WTC11 (cell line): ENCODE data around the gene DGCR8. TPM values are rescaled to one million over a fixed set of nuclear protein-coding genes. Genes with fewer than 3 reads are reported as not detected.

Experiments used
- ATAC-seq: fragments of 200-7000 bp; cut with Tn5 transposase; 2 replicates; pipeline ENCODE4 v1.10.0; 2021; ENCODE audit warnings: mild to moderate bottlenecking, moderate library complexity
- CTCF ChIA-PET: fragments of 300-600 bp; sonication (Branson Sonifier 250); formaldehyde crosslinking; loops from one replicate; lab custom pipeline; 2021; ENCODE audit warnings: antibody characterized with exemption; lab: Charles Lee
- POLR2A ChIA-PET: fragments of 350-600 bp; sonication (Branson Sonifier 250); formaldehyde crosslinking; loops from one replicate; lab custom pipeline; 2021; ENCODE audit warnings: antibody characterized with exemption; lab: Charles Lee
- DNase-seq: peaks from one replicate; pipeline ENCODE4 v3.0.0; 2021; ENCODE audit warnings: low spot score
- H3K27ac Mint-ChIP-seq: 2 replicates; pipeline ENCODE4 v1.8.0; 2021; ENCODE audit warnings: mixed read lengths
- H3K27me3 Mint-ChIP-seq: 2 replicates; pipeline ENCODE4 v1.8.0; 2021; ENCODE audit warnings: low read depth, mild to moderate bottlenecking, moderate library complexity, mixed read lengths
- H3K36me3 Mint-ChIP-seq: 2 replicates; pipeline ENCODE4 v1.8.0; 2021; ENCODE audit warnings: mixed read lengths
- H3K4me1 Mint-ChIP-seq: 2 replicates; pipeline ENCODE4 v1.8.0; 2022; ENCODE audit warnings: mixed read lengths
- H3K4me3 Mint-ChIP-seq: 2 replicates; pipeline ENCODE4 v1.8.0; 2021; ENCODE audit warnings: mild to moderate bottlenecking, moderate library complexity, mixed read lengths
- H3K9me3 Mint-ChIP-seq: 2 replicates; pipeline ENCODE4 v1.8.0; 2021; ENCODE audit warnings: mixed read lengths
- ATF1 ChIP-seq: sonication (generic); formaldehyde crosslinking; IDR thresholded peaks from 2 replicates; pipeline ENCODE4 v1.8.1; 2023; ENCODE audit warnings: mild to moderate bottlenecking, moderate library complexity, missing genetic modification reagents
- CBFB ChIP-seq: sonication (generic); formaldehyde crosslinking; IDR thresholded peaks from 2 replicates; pipeline ENCODE4 v1.8.1; 2022; ENCODE audit warnings: mild to moderate bottlenecking, low read depth, missing genetic modification reagents
- CREB1 ChIP-seq: sonication (generic); formaldehyde crosslinking; IDR thresholded peaks from 2 replicates; pipeline ENCODE4 v1.8.0; 2023; ENCODE audit warnings: mild to moderate bottlenecking, missing genetic modification reagents
- FOXP1 ChIP-seq: sonication (generic); formaldehyde crosslinking; IDR thresholded peaks from 2 replicates; pipeline ENCODE4 v1.8.0; 2022; ENCODE audit warnings: missing genetic modification reagents, mild to moderate bottlenecking, moderate library complexity, borderline replicate concordance
- KAT7 ChIP-seq: sonication (generic); formaldehyde crosslinking; IDR thresholded peaks from 2 replicates; pipeline ENCODE4 v1.8.1; 2023; ENCODE audit warnings: missing genetic modification reagents, mild to moderate bottlenecking, borderline replicate concordance
- NFE2L1 ChIP-seq: sonication (generic); formaldehyde crosslinking; IDR thresholded peaks from 2 replicates; pipeline ENCODE4 v1.8.1; 2023; ENCODE audit warnings: missing genetic modification reagents
- RELA ChIP-seq: sonication (generic); formaldehyde crosslinking; IDR thresholded peaks from 2 replicates; pipeline ENCODE4 v1.8.1; 2022; ENCODE audit warnings: missing genetic modification reagents, mild to moderate bottlenecking, borderline replicate concordance
- TP53 ChIP-seq: sonication (generic); formaldehyde crosslinking; IDR thresholded peaks from 2 replicates; pipeline ENCODE4 v1.8.1; 2023; ENCODE audit warnings: mild to moderate bottlenecking, missing genetic modification reagents
- ZNF121 ChIP-seq: sonication (generic); formaldehyde crosslinking; IDR thresholded peaks from 2 replicates; pipeline ENCODE4 v1.8.0; 2023; ENCODE audit warnings: missing genetic modification reagents
- ZNF219 ChIP-seq: sonication (generic); formaldehyde crosslinking; IDR thresholded peaks from 2 replicates; pipeline ENCODE4 v1.8.0; 2023; ENCODE audit warnings: missing genetic modification reagents, mild to moderate bottlenecking, borderline replicate concordance
- ZNF416 ChIP-seq: fragments of 250-450 bp; sonication (Bioruptor Pico); IDR thresholded peaks from 2 replicates; pipeline ENCODE4 v1.9.0; 2021; ENCODE audit warnings: mild to moderate bottlenecking, inconsistent platforms
- ZNF423 ChIP-seq: fragments of 250-450 bp; sonication (Bioruptor Pico); IDR thresholded peaks from 2 replicates; pipeline ENCODE4 v2.1.2; 2022; ENCODE audit warnings: mild to moderate bottlenecking, moderate library complexity
- total RNA-seq: library from RNA; stranded (reverse); gene quantifications from 3 replicates; pipeline ENCODE4 v1.2.3, GENCODE V29; 2021
- TF ChIP-seq, protein P1 (sequence below): fragments of 250-450 bp; sonication (Bioruptor Pico); IDR thresholded peaks from 2 replicates; pipeline ENCODE4 v1.9.0; 2021; ENCODE audit warnings: mild to moderate bottlenecking, borderline replicate concordance
- TF ChIP-seq, protein P2 (sequence below): fragments of 250-450 bp; sonication (Bioruptor Pico); conservative IDR thresholded peaks from 2 replicates; pipeline ENCODE4 v1.9.0; 2021; ENCODE audit warnings: mild to moderate bottlenecking
- TF ChIP-seq, protein P3 (sequence below): sonication (generic); formaldehyde crosslinking; IDR thresholded peaks from 2 replicates; pipeline ENCODE4 v1.8.1; 2023; ENCODE audit warnings: mild to moderate bottlenecking, missing genetic modification reagents

Gene DGCR8
- total RNA-seq, 1 experiment from 2014 or later = 55.0 TPM

DNA sequence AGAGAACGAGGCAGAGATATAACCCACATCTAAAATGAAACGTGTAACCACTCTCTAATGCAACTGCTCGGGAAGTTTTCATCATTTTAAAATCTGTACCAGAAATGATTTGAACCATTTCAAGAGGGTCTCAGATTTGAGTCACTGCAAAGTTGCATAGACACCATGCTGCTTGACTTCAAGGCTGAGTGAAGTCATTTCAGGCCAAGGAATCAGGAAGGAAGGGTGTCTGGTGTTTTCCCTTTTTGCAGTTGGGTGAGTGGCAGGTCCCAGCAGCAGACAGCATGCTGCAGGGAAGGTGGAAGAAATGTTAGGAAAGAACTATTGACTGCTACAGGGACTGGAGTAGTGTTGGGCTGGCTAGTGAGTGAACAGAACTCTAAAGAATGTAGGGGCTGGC, 42.6 kb upstream of the DGCR8 start:
- TF ChIP-seq CREB1 (CRISPR knock-in tag) = no peak
- no peak for TF ChIP-seq NFE2L1 (CRISPR knock-in tag)
- no peak for TF ChIP-seq ZNF423
- H3K4me1 Mint-ChIP-seq = no peaks in the 10 kb centered on the region
- no peak for ATAC-seq
- no peak overlapping the region; the same call in 1 of the 2 replicates for H3K27ac Mint-ChIP-seq
- no peaks in the 10 kb centered on the region for H3K36me3 Mint-ChIP-seq
- CTCF ChIA-PET = interaction anchor here (1.4 kb wide), 1 partner anchor 24 kb away, joined by 6 read pairs; no protein-coding TSS in a partner anchor
- H3K9me3 Mint-ChIP-seq = no peaks in the 10 kb centered on the region
- H3K27me3 Mint-ChIP-seq = no peaks in the 10 kb centered on the region
- POLR2A ChIA-PET = no interaction called here
- no peak overlapping the region for H3K4me3 Mint-ChIP-seq
- DNase-seq = no peak

DNA sequence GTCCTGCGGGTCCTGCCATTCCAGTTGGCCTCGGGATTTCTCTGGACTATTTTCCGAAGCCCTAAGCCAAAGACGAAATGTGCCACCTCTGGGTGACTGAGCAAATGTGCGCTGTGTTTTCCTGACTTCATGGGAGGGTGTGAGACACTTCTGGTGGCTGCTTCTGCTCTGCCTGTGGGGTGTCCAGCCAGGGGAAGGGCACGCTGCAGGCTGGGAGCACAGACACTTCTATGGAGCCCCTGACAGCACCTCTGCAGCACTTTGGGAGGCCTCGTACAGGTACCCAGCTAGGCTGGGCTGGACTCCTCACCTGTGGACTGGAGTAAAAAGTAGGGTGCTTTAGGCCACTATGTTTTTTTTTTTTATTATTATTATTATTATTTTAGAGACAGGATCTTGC, 41.5 kb upstream of the DGCR8 start:
- DNase-seq (no peak), ATAC-seq (no peak)
- POLR2A ChIA-PET = no interaction called here
- H3K27me3 Mint-ChIP-seq = no peaks in the 10 kb centered on the region
- TF ChIP-seq FOXP1 (CRISPR knock-in tag) = no peak
- TF ChIP-seq, all 79 proteins: peak for 0
- CTCF ChIA-PET = interaction anchor here (0.6 to 1.4 kb wide), 6 partner anchors 9 to 83 kb away, joined by 3 to 6 read pairs (median 5); no protein-coding TSS in a partner anchor
- H3K9me3 Mint-ChIP-seq = no peaks in the 10 kb centered on the region
- H3K27ac Mint-ChIP-seq = no peak overlapping the region
- no peaks in the 10 kb centered on the region for H3K36me3 Mint-ChIP-seq
- H3K4me1 Mint-ChIP-seq = no peaks in the 10 kb centered on the region
- no peak overlapping the region for H3K4me3 Mint-ChIP-seq

DNA sequence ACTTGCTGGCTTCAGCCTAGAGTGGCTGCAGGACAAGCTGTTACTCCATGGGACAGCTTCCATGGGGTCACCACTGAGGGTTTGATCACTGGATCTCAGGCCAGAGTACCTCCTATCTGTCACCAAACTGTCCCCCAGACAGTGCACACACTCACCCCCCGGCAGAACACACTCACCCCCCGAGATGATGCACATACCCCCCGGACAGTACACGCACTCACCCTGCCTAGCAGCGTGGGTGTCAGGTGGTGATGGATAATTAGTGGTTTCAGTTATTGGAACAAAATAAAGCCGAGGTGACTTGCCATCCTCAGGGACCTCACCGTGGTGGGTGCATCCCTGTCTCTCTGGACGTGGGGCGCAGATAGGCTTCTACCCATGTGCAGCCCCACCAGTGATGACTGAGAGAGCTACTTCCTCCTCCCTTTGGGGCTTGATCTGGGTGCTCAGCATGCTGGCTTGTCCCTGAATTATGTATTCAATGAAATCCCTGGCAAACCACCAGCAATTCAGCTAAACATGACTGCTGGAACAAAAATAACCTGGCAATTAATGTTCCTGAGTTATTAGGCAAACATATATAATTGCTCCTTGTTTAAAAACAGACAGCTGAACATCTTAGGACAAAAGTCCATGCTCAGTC, 40.2 kb upstream of the DGCR8 start:
- DNase-seq = no peak
- CTCF ChIA-PET = no interaction called here
- Mint-ChIP-seq H3K27me3 (no peaks in the 10 kb centered on the region), H3K4me1 (no peaks in the 10 kb centered on the region), H3K4me3 (no peak overlapping the region), H3K9me3 (no peaks in the 10 kb centered on the region), H3K36me3 (no peaks in the 10 kb centered on the region), H3K27ac (no peak overlapping the region)
- TF ChIP-seq, protein P1, sequence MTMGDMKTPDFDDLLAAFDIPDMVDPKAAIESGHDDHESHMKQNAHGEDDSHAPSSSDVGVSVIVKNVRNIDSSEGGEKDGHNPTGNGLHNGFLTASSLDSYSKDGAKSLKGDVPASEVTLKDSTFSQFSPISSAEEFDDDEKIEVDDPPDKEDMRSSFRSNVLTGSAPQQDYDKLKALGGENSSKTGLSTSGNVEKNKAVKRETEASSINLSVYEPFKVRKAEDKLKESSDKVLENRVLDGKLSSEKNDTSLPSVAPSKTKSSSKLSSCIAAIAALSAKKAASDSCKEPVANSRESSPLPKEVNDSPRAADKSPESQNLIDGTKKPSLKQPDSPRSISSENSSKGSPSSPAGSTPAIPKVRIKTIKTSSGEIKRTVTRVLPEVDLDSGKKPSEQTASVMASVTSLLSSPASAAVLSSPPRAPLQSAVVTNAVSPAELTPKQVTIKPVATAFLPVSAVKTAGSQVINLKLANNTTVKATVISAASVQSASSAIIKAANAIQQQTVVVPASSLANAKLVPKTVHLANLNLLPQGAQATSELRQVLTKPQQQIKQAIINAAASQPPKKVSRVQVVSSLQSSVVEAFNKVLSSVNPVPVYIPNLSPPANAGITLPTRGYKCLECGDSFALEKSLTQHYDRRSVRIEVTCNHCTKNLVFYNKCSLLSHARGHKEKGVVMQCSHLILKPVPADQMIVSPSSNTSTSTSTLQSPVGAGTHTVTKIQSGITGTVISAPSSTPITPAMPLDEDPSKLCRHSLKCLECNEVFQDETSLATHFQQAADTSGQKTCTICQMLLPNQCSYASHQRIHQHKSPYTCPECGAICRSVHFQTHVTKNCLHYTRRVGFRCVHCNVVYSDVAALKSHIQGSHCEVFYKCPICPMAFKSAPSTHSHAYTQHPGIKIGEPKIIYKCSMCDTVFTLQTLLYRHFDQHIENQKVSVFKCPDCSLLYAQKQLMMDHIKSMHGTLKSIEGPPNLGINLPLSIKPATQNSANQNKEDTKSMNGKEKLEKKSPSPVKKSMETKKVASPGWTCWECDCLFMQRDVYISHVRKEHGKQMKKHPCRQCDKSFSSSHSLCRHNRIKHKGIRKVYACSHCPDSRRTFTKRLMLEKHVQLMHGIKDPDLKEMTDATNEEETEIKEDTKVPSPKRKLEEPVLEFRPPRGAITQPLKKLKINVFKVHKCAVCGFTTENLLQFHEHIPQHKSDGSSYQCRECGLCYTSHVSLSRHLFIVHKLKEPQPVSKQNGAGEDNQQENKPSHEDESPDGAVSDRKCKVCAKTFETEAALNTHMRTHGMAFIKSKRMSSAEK (CRISPR knock-in tag) = no peak
- no peak for TF ChIP-seq KAT7 (CRISPR knock-in tag)
- no peak for TF ChIP-seq ATF1
- TF ChIP-seq RELA (CRISPR knock-in tag) = no peak
- TF ChIP-seq, protein P2, sequence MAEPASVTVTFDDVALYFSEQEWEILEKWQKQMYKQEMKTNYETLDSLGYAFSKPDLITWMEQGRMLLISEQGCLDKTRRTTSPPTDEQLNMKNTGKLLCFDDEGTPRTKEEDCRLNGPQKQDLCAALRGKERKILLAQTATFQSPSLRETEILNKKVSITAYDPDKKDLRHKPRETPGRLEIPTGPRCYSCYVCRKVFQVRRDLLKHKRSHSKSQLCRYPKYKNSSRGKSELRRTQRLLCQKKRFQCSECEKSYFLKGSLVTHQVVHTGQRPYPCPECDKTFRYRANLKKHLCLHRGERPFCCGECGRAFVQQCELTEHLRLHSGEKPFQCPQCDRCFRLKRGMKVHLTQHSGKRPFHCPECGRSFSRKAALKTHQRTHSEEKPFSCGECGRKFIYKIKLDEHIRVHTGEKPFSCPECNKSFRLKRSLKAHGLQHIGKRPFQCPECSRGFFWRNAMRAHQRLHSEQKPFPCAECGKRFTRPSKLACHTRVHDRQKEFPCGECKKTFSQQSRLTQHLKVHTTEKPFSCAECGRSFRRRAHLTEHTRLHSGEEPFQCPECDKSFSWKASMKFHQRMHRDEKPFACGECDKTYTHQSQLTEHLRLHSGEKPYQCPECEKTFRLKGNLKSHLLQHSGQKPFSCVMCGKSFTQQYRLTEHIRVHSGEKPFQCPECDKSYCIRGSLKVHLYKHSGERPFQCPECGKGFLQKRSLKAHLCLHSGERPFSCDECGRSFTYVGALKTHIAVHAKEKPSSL = no peak
- TF ChIP-seq ZNF219 = no peak
- TF ChIP-seq TP53 = no peak
- TF ChIP-seq, protein P3, sequence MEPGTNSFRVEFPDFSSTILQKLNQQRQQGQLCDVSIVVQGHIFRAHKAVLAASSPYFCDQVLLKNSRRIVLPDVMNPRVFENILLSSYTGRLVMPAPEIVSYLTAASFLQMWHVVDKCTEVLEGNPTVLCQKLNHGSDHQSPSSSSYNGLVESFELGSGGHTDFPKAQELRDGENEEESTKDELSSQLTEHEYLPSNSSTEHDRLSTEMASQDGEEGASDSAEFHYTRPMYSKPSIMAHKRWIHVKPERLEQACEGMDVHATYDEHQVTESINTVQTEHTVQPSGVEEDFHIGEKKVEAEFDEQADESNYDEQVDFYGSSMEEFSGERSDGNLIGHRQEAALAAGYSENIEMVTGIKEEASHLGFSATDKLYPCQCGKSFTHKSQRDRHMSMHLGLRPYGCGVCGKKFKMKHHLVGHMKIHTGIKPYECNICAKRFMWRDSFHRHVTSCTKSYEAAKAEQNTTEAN (CRISPR knock-in tag) = no peak
- TF ChIP-seq CBFB (CRISPR knock-in tag) = no peak
- no peak for TF ChIP-seq ZNF416 (CRISPR knock-in tag)
- no peak for TF ChIP-seq ZNF121 (CRISPR knock-in tag)
- ATAC-seq = no peak
- POLR2A ChIA-PET = interaction anchor here (0.6 kb wide), 1 partner anchor 39 kb away, joined by 7 read pairs; no protein-coding TSS in a partner anchor
